AG04450 (cell line): ENCODE data around the gene MOV10L1. TPM values are rescaled to one million over a fixed set of nuclear protein-coding genes. Genes with fewer than 3 reads are reported as not detected.

Experiments
- CTCF ChIA-PET: fragments of 300-600, 350-600 bp; formaldehyde crosslinking; extraction: SDS; loops from one replicate; lab custom pipeline; 2022; ENCODE audit warnings: antibody characterized with exemption, inconsistent platforms; lab: Charles Lee
- POLR2A ChIA-PET: fragments of 350-600 bp; formaldehyde crosslinking; extraction: SDS; loops from one replicate; lab custom pipeline; 2021; ENCODE audit warnings: antibody characterized with exemption, inconsistent platforms; lab: Yijun Ruan, JAX
- DNase-seq: peaks from one replicate; pipeline ENCODE4 v3.0.0-alpha.2; 2011; ENCODE audit warnings: low read depth, low spot score
- H3K27ac ChIP-seq: one replicate; pipeline ENCODE4 v1.5.1; 2012; ENCODE audit warnings: low read depth, low read length, control low read depth
- H3K27me3 ChIP-seq: one replicate; pipeline ENCODE4 v1.6.0; 2012; ENCODE audit warnings: low read length; ENCODE audit not compliant: control insufficient read depth, insufficient read depth
- H3K4me3 ChIP-seq: 2 replicates; pipeline ENCODE4 v1.5.1; 2011; ENCODE audit warnings: mild to moderate bottlenecking, low read depth, low read length, control low read depth
- H3K9me3 ChIP-seq: 2 replicates; pipeline ENCODE4 v1.5.1; 2012; ENCODE audit warnings: low read length; ENCODE audit not compliant: control insufficient read depth, insufficient read depth
- CTCF ChIP-seq: IDR thresholded peaks from 2 replicates; pipeline ENCODE4 v1.5.1; 2011; ENCODE audit warnings: low read depth, low read length, control low read depth, inconsistent platforms
- polyA plus RNA-seq: library from polyadenylated mRNA; depleted of rRNA; stranded (reverse); fragments of >200 nt; gene quantifications from 2 replicates; pipeline ENCODE4 v1.2.3, GENCODE V29; 2011

The MOV10L1 gene
- polyA plus RNA-seq, 1 experiment = 4.2 TPM

DNA sequence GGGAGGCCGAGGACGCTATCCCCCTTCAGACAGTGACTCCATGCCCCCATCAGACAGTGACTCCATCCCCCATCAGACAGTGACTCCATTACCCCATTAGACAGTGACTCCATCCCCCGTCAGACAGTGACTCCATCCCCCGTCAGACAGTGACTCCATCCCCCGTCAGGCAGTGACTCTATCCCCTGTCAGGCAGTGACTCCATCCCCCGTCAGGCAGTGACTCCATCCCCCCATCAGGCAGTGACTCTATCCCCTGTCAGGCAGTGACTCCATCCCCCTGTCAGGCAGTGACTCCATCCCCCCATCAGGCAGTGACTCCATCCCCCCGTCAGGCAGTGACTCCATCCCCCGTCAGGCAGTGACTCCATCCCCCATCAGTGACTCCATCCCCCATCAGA is 22.6 kb upstream of the MOV10L1 start:
- peaks cover 13% of the 10 kb centered on the region for H3K27me3 ChIP-seq
- ChIA-PET CTCF (no interaction called here), POLR2A (no interaction called here)
- TF ChIP-seq CTCF = no peak
- H3K27ac ChIP-seq = no peak overlapping the region
- H3K9me3 ChIP-seq = peaks cover 4% of the 10 kb centered on the region; the same call in 1 of the 2 replicates
- DNase-seq = no peak
- no peak overlapping the region for H3K4me3 ChIP-seq

DNA sequence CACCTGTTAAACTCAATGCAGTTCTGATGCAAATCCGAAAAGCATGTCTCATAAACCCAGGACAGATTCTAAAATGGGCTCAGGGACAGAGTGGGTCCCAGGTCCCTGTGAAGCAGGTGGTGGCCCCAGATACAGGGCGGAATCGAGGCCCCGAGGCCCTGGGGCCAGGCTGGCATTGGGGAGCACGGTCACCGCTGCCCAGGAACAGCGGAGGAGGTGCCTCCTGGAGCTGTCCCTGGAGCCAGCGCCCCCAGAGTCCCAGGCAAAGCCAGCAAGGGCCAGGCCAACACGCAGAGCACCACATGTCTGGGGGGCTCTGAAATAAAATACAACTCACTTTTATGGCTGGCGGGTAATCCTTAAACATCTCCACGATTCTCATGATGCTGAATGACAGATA is 21.7 kb upstream of the MOV10L1 start:
- POLR2A ChIA-PET = no interaction called here

GRCh38 chr22:50070366-50070765 is 19.4 kb upstream of the MOV10L1 start:
- TF ChIP-seq CTCF = no peak
- H3K27ac ChIP-seq = no peak overlapping the region
- no peak for DNase-seq
- no peak overlapping the region for H3K4me3 ChIP-seq
- POLR2A ChIA-PET = interaction anchor here (0.6 kb wide), 1 partner anchor 13 kb away, joined by 3 read pairs; no protein-coding TSS in a partner anchor
- CTCF ChIA-PET = no interaction called here
- no peaks in the 10 kb centered on the region for H3K9me3 ChIP-seq
- H3K27me3 ChIP-seq = peaks cover 4% of the 10 kb centered on the region

More for the DNA sequence above, 21.7 kb upstream of the MOV10L1 start:
- CTCF ChIA-PET = no interaction called here
- Histone ChIP-seq H3K4me3 (no peak overlapping the region), H3K27me3 (peaks cover 12% of the 10 kb centered on the region), H3K9me3 (no peaks in the 10 kb centered on the region; the same call in 1 of the 2 replicates), H3K27ac (no peak overlapping the region)
- DNase-seq = no peak
- no peak for TF ChIP-seq CTCF

DNA sequence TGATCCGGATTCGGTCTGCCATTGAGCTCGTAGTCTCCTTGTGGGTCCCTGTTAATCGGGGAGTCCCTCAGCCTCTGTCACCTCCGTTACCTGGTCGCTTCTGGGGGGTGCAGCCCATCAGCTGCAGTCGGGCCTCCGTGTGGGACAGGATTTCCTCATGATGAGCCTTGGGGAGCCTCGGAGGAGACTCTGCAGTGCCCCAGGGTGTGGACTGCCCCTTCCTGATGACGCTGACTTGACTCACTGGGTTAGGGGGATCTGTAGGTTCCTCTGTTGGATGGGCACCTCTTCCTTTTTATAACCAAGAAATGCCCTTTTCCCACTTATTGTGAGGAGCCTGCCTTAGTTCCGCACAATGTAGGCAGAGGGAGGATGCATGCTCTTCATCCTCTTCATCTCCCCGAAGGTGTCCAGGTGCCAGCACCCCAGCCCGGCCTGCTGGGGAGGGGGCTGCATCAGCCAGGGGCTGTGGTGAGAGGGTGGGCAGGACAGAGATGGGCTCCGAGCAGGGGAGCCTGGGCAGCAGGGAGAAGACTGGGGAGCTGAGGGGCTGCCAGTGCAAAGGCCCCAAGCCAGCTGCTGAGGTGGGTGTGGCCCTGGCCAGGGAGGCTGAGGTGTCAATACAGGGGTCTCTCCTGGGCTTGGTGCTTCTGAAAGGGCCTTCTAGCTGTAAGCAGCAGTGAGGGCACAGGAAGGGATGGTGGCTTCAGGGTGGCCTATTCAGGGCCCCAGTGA is 18.2 kb upstream of the MOV10L1 start:
- no peak for DNase-seq
- ChIA-PET CTCF (no interaction called here), POLR2A (no interaction called here)
- no peak overlapping the region for H3K27ac ChIP-seq
- TF ChIP-seq CTCF = no peak
- H3K4me3 ChIP-seq = no peak overlapping the region
- no peaks in the 10 kb centered on the region for H3K27me3 ChIP-seq
- no peaks in the 10 kb centered on the region for H3K9me3 ChIP-seq

- Histone ChIP-seq H3K27me3 (no peaks in the 10 kb centered on the region), H3K27ac (no peak overlapping the region), H3K4me3 (no peak overlapping the region), H3K9me3 (no peaks in the 10 kb centered on the region; the same call in 1 of the 2 replicates)
- no peak for DNase-seq
- POLR2A ChIA-PET = no interaction called here
- CTCF ChIA-PET = no interaction called here
- TF ChIP-seq CTCF = no peak
Observed at GRCh38 chr22:50072167-50072555, 17.6 kb upstream of the MOV10L1 start.
